K562 (cell line): Measurements from ENCODE around the gene RGS19.
A peak's percentile ranks its signal among the peaks of the same experiment; 100 is the strongest.

Experiments
- CTCF ChIP-seq, 3 experiments: IDR thresholded peaks in 2 of 3; conservative IDR thresholded peaks in 1 of 3; 2 replicates each; pipeline ENCODE4 v1.5.1; 2011 to 2012; ENCODE audit warnings: low read length in 3 of 3, mild to moderate bottlenecking in 3 of 3, control low read depth in 2 of 3, improper control_type of control experiment in 1 of 3, inconsistent platforms in 1 of 3, low read depth in 1 of 3, mixed read lengths in 1 of 3, moderate library complexity in 1 of 3; ENCODE audit not compliant: insufficient read depth in 2 of 3
- DIDO1 ChIP-seq: fragments of 450-650 bp; IDR thresholded peaks from 2 replicates; pipeline ENCODE4 v1.6.1; 2016; ENCODE audit warnings: low read depth, missing biosample characterization, missing genetic modification characterization
- ELK1 ChIP-seq: sonication (generic); formaldehyde crosslinking; IDR thresholded peaks from 2 replicates; pipeline ENCODE4 v1.8.1; 2022; ENCODE audit warnings: missing genetic modification reagents
- EZH2 ChIP-seq: IDR thresholded peaks from 2 replicates; pipeline ENCODE4 v1.6.1; 2012; ENCODE audit warnings: low read depth, mild to moderate bottlenecking, inconsistent platforms, low read length, borderline replicate concordance
- JUN ChIP-seq, 2 experiments: sonication (generic) in 1 of 2; formaldehyde crosslinking in 1 of 2; IDR thresholded peaks; 2 replicates each; pipeline versions ENCODE4 v1.6.1 to v1.8.0; 2012 to 2022; ENCODE audit warnings: borderline replicate concordance in 2 of 2, mild to moderate bottlenecking in 2 of 2, improper control_type of control experiment in 1 of 2, low read depth in 1 of 2, low read length in 1 of 2, missing genetic modification reagents in 1 of 2
- KLF16 ChIP-seq: IDR thresholded peaks from 2 replicates; pipeline ENCODE4 v1.6.1; 2016; ENCODE audit warnings: antibody characterized with exemption
- MAX ChIP-seq: sonication (generic); formaldehyde crosslinking; IDR thresholded peaks from 2 replicates; pipeline ENCODE4 v1.9.0; 2022; ENCODE audit warnings: mild to moderate bottlenecking, missing genetic modification reagents
- MYC ChIP-seq, 2 experiments: fragments of 250-450 bp in 1 of 2; sonication (Bioruptor Pico) in 1 of 2; IDR thresholded peaks; 2 replicates each; pipeline versions ENCODE4 v1.5.1 to v1.6.1; 2012 to 2021; ENCODE audit warnings: low read depth in 2 of 2, borderline replicate concordance in 1 of 2, improper control_type of control experiment in 1 of 2, low read length in 1 of 2, mild to moderate bottlenecking in 1 of 2, moderate library complexity in 1 of 2
- NR2C2 ChIP-seq, 2 experiments: fragments of 200-800 bp in 1 of 2; sonication (Bioruptor generic) in 1 of 2; sonication (generic) in 1 of 2; formaldehyde crosslinking in 1 of 2; IDR thresholded peaks; 2 replicates each; pipeline versions ENCODE4 v1.6.1 to v1.8.0; 2016 to 2022; ENCODE audit warnings: mild to moderate bottlenecking in 1 of 2, missing compliant biosample characterization in 1 of 2, missing genetic modification characterization in 1 of 2, missing genetic modification reagents in 1 of 2
- TCF7 ChIP-seq: sonication (generic); IDR thresholded peaks from 2 replicates; pipeline ENCODE4 v1.6.1; 2016; ENCODE audit warnings: antibody characterized with exemption, borderline replicate concordance
- ZNF23 ChIP-seq: fragments of 250-450 bp; sonication (Bioruptor Pico); IDR thresholded peaks from 2 replicates; pipeline ENCODE4 v1.4.0; 2020; ENCODE audit warnings: mild to moderate bottlenecking
- ZNF431 ChIP-seq: sonication (generic); formaldehyde crosslinking; IDR thresholded peaks from 2 replicates; pipeline ENCODE4 v1.8.0; 2022; ENCODE audit warnings: mild to moderate bottlenecking, missing genetic modification reagents
- ZNF780A ChIP-seq: fragments of 250-450 bp; sonication (Bioruptor Pico); IDR thresholded peaks from 2 replicates; pipeline ENCODE4 v1.5.0; 2021; ENCODE audit warnings: mild to moderate bottlenecking

DNA sequence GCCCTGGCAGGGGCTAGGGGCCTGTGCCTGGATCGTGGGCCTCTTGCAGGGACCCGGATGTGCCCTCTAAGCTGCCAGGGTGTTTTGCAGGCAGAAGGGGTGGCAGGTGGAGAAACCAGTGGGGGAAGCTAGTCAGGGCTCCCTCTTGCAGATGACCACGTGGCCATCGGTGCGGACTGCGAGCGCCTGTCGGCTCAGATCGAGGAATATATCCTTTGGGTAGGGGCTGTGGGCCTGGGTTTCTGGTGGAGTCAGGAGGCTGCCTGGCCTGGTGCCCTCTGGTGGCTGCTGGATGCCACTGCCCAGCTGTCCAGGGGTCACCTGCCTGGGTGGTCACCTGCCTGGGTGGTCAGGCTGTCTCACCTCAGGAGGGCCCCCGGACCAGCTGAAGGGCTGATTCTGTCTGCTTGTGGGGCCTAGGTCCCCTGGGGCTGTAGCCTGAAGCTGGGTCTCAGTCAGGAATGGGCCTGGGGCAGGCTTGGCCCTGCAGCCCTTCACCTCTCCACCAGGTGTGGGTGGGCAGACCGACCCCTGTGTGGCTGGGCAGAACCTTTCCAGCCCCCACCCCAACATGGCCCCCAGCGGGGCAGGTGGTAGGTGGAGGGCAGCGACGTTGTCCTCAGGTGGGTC lies 9.6 kb downstream of the RGS19 start:
- TF ChIP-seq EZH2 (no peak), JUN (IDR thresholded peaks at IDR 0.05; ENCODE audit: borderline replicate concordance, low read depth, low read length) (no peak), JUN (CRISPR knock-in tag; IDR thresholded peaks at IDR 0.05; ENCODE audit: borderline replicate concordance) (no peak), ZNF23 (CRISPR knock-in tag) (no peak), ELK1 (no peak), MYC (IDR thresholded peaks at IDR 0.05; ENCODE audit: low read depth, low read length) (no peak), MYC (CRISPR knock-in tag; IDR thresholded peaks at IDR 0.05; ENCODE audit: borderline replicate concordance, low read depth) (no peak), CTCF (IDR thresholded peaks at IDR 0.05 in 2 of 3, conservative IDR thresholded peaks at IDR 0.05 in 1 of 3; ENCODE audit: insufficient read depth in 2 of 3, low read depth in 1 of 3, low read length in 3 of 3) (peak; percentile 69 to 81 (median 72); a peak in 5 of 6 replicates), TCF7 (no peak), ZNF431 (CRISPR knock-in tag) (no peak), MAX (CRISPR knock-in tag) (no peak), ZNF780A (CRISPR knock-in tag) (no peak), DIDO1 (no peak), NR2C2 (CRISPR knock-in tag; IDR thresholded peaks at IDR 0.05) (no peak), NR2C2 (tag; IDR thresholded peaks at IDR 0.05) (no peak), KLF16 (no peak)
